Panc1 (cell line): ENCODE measurements around the gene MYRIP.

Experiments used
- CTCF ChIP-seq: fragments of 450-650 bp; IDR thresholded peaks from 2 replicates; pipeline ENCODE4 v1.5.1; 2017; ENCODE audit warnings: mild to moderate bottlenecking
- POLR2AphosphoS5 ChIP-seq: IDR thresholded peaks from 2 replicates; pipeline ENCODE4 v1.6.1; 2012; ENCODE audit warnings: mild to moderate bottlenecking, low read depth, low read length, moderate library complexity
- REST ChIP-seq, 2 experiments: IDR thresholded peaks; 2 replicates each; pipeline ENCODE4 v1.6.1; 2011 to 2012; ENCODE audit warnings: low read depth in 2 of 2, control low read depth in 1 of 2, low read length in 1 of 2, mild to moderate bottlenecking in 1 of 2, moderate library complexity in 1 of 2; ENCODE audit not compliant: insufficient read depth in 1 of 2
- SIN3A ChIP-seq: IDR thresholded peaks from 2 replicates; pipeline ENCODE4 v1.6.1; 2012; ENCODE audit warnings: low read depth, mild to moderate bottlenecking, low read length, moderate library complexity, borderline replicate concordance; ENCODE audit not compliant: insufficient read depth
- TCF7L2 ChIP-seq: IDR thresholded peaks from 2 replicates; pipeline ENCODE4 v1.6.1; 2011; ENCODE audit warnings: mild to moderate bottlenecking, low read depth, low read length, inconsistent platforms

- TF ChIP-seq REST (IDR thresholded peaks at IDR 0.05; ENCODE audit: insufficient read depth in 1 of 2, low read depth in 2 of 2, low read length in 1 of 2), result no peak
- no peak for TF ChIP-seq CTCF
- no peak for TF ChIP-seq SIN3A
- no peak for TF ChIP-seq TCF7L2
- no peak for TF ChIP-seq POLR2AphosphoS5
Observed at GRCh38 chr3:40290396-40290795, 481.0 kb downstream of the MYRIP start.
